ENCODE results near the gene IQSEC3.

GRCh38 chr12:177980-178828 lies 111.6 kb downstream of the IQSEC3 start:
- TF ChIP-seq EZH2phosphoT487 (IDR thresholded peaks at IDR 0.05; ENCODE audit: borderline replicate concordance), result no peak
- TF ChIP-seq, protein P1, sequence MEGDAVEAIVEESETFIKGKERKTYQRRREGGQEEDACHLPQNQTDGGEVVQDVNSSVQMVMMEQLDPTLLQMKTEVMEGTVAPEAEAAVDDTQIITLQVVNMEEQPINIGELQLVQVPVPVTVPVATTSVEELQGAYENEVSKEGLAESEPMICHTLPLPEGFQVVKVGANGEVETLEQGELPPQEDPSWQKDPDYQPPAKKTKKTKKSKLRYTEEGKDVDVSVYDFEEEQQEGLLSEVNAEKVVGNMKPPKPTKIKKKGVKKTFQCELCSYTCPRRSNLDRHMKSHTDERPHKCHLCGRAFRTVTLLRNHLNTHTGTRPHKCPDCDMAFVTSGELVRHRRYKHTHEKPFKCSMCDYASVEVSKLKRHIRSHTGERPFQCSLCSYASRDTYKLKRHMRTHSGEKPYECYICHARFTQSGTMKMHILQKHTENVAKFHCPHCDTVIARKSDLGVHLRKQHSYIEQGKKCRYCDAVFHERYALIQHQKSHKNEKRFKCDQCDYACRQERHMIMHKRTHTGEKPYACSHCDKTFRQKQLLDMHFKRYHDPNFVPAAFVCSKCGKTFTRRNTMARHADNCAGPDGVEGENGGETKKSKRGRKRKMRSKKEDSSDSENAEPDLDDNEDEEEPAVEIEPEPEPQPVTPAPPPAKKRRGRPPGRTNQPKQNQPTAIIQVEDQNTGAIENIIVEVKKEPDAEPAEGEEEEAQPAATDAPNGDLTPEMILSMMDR (conservative IDR thresholded peaks at IDR 0.05; ENCODE audit: low read length), result no peak

All from Loucy (cell line).